Measurements from ENCODE around the gene SH3PXD2B. TPM values are rescaled to one million over a fixed set of nuclear protein-coding genes. Genes with fewer than 3 reads are reported as not detected.

The SH3PXD2B gene
- total RNA-seq, 1 donor from 2014 or later: 81.1 TPM

GRCh38 chr5:172425402-172425801 is 28.9 kb downstream of the SH3PXD2B start:
- Mint-ChIP-seq H3K36me3 (ENCODE audit: low read depth) (peaks cover 25% of the 10 kb centered on the region), H3K9me3 (ENCODE audit: low read depth) (no peaks in the 10 kb centered on the region), H3K4me1 (ENCODE audit: low read depth) (peaks cover 32% of the 10 kb centered on the region), H3K27me3 (ENCODE audit: low read depth) (no peaks in the 10 kb centered on the region), H3K27ac (ENCODE audit: unreplicated experiment) (no peak overlapping the region), H3K4me3 (ENCODE audit: unreplicated experiment) (no peak overlapping the region)
- no peak for DNase-seq (ENCODE audit: low spot score)
- no peak for TF ChIP-seq CTCF (IDR thresholded peaks at IDR 0.05)

GRCh38 chr5:172424808-172425207 is 29.5 kb downstream of the SH3PXD2B start:
- Mint-ChIP-seq H3K27me3 (ENCODE audit: low read depth) (no peaks in the 10 kb centered on the region), H3K4me3 (ENCODE audit: unreplicated experiment) (no peak overlapping the region), H3K4me1 (ENCODE audit: low read depth) (peaks cover 38% of the 10 kb centered on the region), H3K9me3 (ENCODE audit: low read depth) (no peaks in the 10 kb centered on the region), H3K27ac (ENCODE audit: unreplicated experiment) (no peak overlapping the region), H3K36me3 (ENCODE audit: low read depth) (peaks cover 26% of the 10 kb centered on the region)
- no peak for TF ChIP-seq CTCF (IDR thresholded peaks at IDR 0.05)
- DNase-seq (ENCODE audit: low spot score): no peak

- H3K4me1 Mint-ChIP-seq (ENCODE audit: low read depth): peaks cover 44% of the 10 kb centered on the region
- no peak overlapping the region for H3K27ac Mint-ChIP-seq (ENCODE audit: unreplicated experiment)
- H3K9me3 Mint-ChIP-seq (ENCODE audit: low read depth): no peaks in the 10 kb centered on the region
- H3K27me3 Mint-ChIP-seq (ENCODE audit: low read depth): no peaks in the 10 kb centered on the region
- no peak for DNase-seq (ENCODE audit: low spot score)
- H3K4me3 Mint-ChIP-seq (ENCODE audit: unreplicated experiment): no peak overlapping the region
- H3K36me3 Mint-ChIP-seq (ENCODE audit: low read depth): peaks cover 26% of the 10 kb centered on the region
- no peak for TF ChIP-seq CTCF (IDR thresholded peaks at IDR 0.05)
Measured at GRCh38 chr5:172424111-172424490, 30.2 kb downstream of the SH3PXD2B start.

- H3K36me3 Mint-ChIP-seq (ENCODE audit: low read depth): peaks cover 25% of the 10 kb centered on the region
- no peak overlapping the region for H3K4me3 Mint-ChIP-seq (ENCODE audit: unreplicated experiment)
- DNase-seq (ENCODE audit: low spot score): no peak
- H3K27me3 Mint-ChIP-seq (ENCODE audit: low read depth): no peaks in the 10 kb centered on the region
- no peak overlapping the region for H3K27ac Mint-ChIP-seq (ENCODE audit: unreplicated experiment)
- peaks cover 44% of the 10 kb centered on the region for H3K4me1 Mint-ChIP-seq (ENCODE audit: low read depth)
- H3K9me3 Mint-ChIP-seq (ENCODE audit: low read depth): no peaks in the 10 kb centered on the region
- TF ChIP-seq CTCF (IDR thresholded peaks at IDR 0.05): no peak
Measured at GRCh38 chr5:172423379-172424110, 30.8 kb downstream of the SH3PXD2B start.

- Mint-ChIP-seq H3K4me1 (ENCODE audit: low read depth) (peaks cover 53% of the 10 kb centered on the region), H3K36me3 (ENCODE audit: low read depth) (peaks cover 21% of the 10 kb centered on the region), H3K4me3 (ENCODE audit: unreplicated experiment) (no peak overlapping the region), H3K27me3 (ENCODE audit: low read depth) (no peaks in the 10 kb centered on the region), H3K27ac (ENCODE audit: unreplicated experiment) (no peak overlapping the region), H3K9me3 (ENCODE audit: low read depth) (no peaks in the 10 kb centered on the region)
- TF ChIP-seq CTCF (IDR thresholded peaks at IDR 0.05): no peak
- DNase-seq (ENCODE audit: low spot score): no peak
Measured at GRCh38 chr5:172422255-172422654, 32.1 kb downstream of the SH3PXD2B start.
